Measurements from ENCODE around the gene CDKN2B.

DNA sequence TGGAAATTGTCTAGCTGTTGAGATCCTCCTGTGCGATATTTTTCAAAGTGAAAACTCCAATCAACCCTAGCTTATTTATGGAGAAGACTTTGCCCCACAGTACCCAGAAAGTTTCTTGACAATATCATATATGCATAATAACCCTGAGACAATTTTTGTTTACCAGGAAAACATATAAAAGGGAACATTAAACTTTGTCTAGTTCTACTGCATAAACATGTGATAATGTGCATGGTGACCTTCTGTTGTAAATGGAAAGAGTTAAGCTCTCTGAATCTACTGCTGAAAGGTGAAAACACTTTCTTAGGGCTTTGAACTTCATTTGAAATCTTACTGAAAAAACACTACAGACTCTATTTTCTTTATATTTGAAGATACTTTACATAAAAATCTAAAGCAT, 32.2 kb upstream of the CDKN2B start:
- TF ChIP-seq POLR2A (IDR thresholded peaks at IDR 0.05) (no peak), POLR2AphosphoS5 (IDR thresholded peaks at IDR 0.05) (no peak)
- TF ChIP-seq, protein P1, sequence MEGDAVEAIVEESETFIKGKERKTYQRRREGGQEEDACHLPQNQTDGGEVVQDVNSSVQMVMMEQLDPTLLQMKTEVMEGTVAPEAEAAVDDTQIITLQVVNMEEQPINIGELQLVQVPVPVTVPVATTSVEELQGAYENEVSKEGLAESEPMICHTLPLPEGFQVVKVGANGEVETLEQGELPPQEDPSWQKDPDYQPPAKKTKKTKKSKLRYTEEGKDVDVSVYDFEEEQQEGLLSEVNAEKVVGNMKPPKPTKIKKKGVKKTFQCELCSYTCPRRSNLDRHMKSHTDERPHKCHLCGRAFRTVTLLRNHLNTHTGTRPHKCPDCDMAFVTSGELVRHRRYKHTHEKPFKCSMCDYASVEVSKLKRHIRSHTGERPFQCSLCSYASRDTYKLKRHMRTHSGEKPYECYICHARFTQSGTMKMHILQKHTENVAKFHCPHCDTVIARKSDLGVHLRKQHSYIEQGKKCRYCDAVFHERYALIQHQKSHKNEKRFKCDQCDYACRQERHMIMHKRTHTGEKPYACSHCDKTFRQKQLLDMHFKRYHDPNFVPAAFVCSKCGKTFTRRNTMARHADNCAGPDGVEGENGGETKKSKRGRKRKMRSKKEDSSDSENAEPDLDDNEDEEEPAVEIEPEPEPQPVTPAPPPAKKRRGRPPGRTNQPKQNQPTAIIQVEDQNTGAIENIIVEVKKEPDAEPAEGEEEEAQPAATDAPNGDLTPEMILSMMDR (IDR thresholded peaks at IDR 0.05 in 8 of 11, conservative IDR thresholded peaks at IDR 0.05 in 3 of 11), result no peak
